ENCODE measurements around the gene ISG20L2. TPM values are rescaled to one million over a fixed set of nuclear protein-coding genes. Genes with fewer than 3 reads are reported as not detected.

The ISG20L2 gene
- total and polyA plus RNA-seq, 2 donors (not counting 3 experiments of a cell fraction or from before 2014, with no cell fraction given) = 33.2 to 35.3 TPM

- no peak overlapping the region for H2AFZ ChIP-seq (ENCODE audit: low read depth, low read length)
- H3K27me3 ChIP-seq (ENCODE audit: control insufficient read depth in 2 of 2, insufficient read depth in 2 of 2, low read length in 2 of 2) = peaks cover 12 to 20% of the 10 kb centered on the region in 2 experiments
- ChIA-PET CTCF (interaction anchor here (0.6 to 16.7 kb wide), 10 partner anchors 13 to 198 kb away, joined by 3 to 546 read pairs (median 105); partner anchors contain the start of genes CRABP2, INSRR, ISG20L2 and METTL25B), POLR2A (no interaction called here)
- intact Hi-C loops (cut with micrococcal nuclease) = no loop called here
- no peaks in the 10 kb centered on the region for H3K4me1 ChIP-seq (ENCODE audit: control insufficient read depth, extremely low read depth, insufficient read depth, low read length)
- BruUV-seq (replicated peaks) = no TSS peak
- H4K20me1 ChIP-seq (replicated peaks; ENCODE audit: control insufficient read depth, extremely low read depth, insufficient read depth, low read length) = no peaks in the 10 kb centered on the region
- FAIRE-seq (no peak), DNase-seq (ENCODE audit: low read depth, low spot score) (no peak)
- no peaks in the 10 kb centered on the region for H3K36me3 ChIP-seq (ENCODE audit: control insufficient read depth in 2 of 2, extremely low read depth in 1 of 2, insufficient read depth in 2 of 2, low read length in 2 of 2)
- dilution Hi-C loops (cut with MboI; ENCODE audit: extremely low pct_ligation_motif_present, low sequenced_read_pairs) = no loop called here
- H3K27ac ChIP-seq (ENCODE audit: insufficient read depth, low read depth, low read length) = no peak overlapping the region
- H3K4me3 ChIP-seq (replicated peaks in 1 of 3; ENCODE audit: insufficient read depth in 1 of 3, low read depth in 1 of 3, low read length in 3 of 3) = no peak overlapping the region
- H3K9me3 ChIP-seq (replicated peaks; ENCODE audit: control insufficient read depth, insufficient read depth, low read length) = no peaks in the 10 kb centered on the region
- no peak overlapping the region for H3K4me2 ChIP-seq (ENCODE audit: insufficient read depth, low read length)
- H3K9ac ChIP-seq (replicated peaks; ENCODE audit: extremely low read depth, insufficient read depth, low read length) = no peak overlapping the region
- H3K9me1 ChIP-seq (replicated peaks; ENCODE audit: control insufficient read depth, extremely low read depth, insufficient read depth, low read length) = no peaks in the 10 kb centered on the region
- peak; percentile 57 for TF ChIP-seq EZH2 (IDR thresholded peaks at IDR 0.05; ENCODE audit: borderline replicate concordance, low read depth, low read length, severe bottlenecking)
- no peak for TF ChIP-seq POLR2A (IDR thresholded peaks at IDR 0.05; ENCODE audit: low read depth, low read length)
- no peaks in the 10 kb centered on the region for H3K79me2 ChIP-seq (ENCODE audit: control insufficient read depth, insufficient read depth, low read length)
These were observed 36.7 kb downstream of the ISG20L2 start for GRCh38 chr1:156691665-156692440.

DNA sequence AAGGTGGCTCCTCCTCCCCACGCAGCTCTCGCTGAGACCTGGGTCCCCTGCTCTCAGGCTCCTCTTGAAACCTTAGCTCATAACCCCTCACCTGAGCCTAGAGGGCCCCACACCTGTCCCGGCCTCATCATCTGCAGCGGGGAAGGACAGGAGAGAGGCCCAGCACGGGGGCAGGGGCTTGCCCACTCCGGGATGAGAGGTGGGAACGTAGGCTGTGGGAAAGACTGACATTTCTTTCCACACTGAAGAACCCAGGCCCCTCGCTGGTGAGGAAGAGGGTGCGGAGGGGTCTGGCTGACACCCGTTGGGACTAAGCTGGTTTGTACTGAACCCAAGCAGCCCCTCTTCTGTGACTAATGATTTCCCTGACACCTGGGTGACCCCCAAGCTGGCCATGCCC lies 37.4 kb downstream of the ISG20L2 start:
- FAIRE-seq (no peak), DNase-seq (ENCODE audit: low read depth, low spot score) (no peak)
- Histone ChIP-seq H3K9me3 (replicated peaks; ENCODE audit: control insufficient read depth, insufficient read depth, low read length) (no peaks in the 10 kb centered on the region), H4K20me1 (replicated peaks; ENCODE audit: control insufficient read depth, extremely low read depth, insufficient read depth, low read length) (no peaks in the 10 kb centered on the region), H3K79me2 (ENCODE audit: control insufficient read depth, insufficient read depth, low read length) (no peaks in the 10 kb centered on the region), H3K4me2 (ENCODE audit: insufficient read depth, low read length) (no peak overlapping the region), H3K9ac (replicated peaks; ENCODE audit: extremely low read depth, insufficient read depth, low read length) (no peak overlapping the region), H3K36me3 (ENCODE audit: control insufficient read depth in 2 of 2, extremely low read depth in 1 of 2, insufficient read depth in 2 of 2, low read length in 2 of 2) (no peaks in the 10 kb centered on the region), H3K4me3 (replicated peaks in 1 of 3; ENCODE audit: insufficient read depth in 1 of 3, low read depth in 1 of 3, low read length in 3 of 3) (no peak overlapping the region), H2AFZ (ENCODE audit: low read depth, low read length) (no peak overlapping the region), H3K9me1 (replicated peaks; ENCODE audit: control insufficient read depth, extremely low read depth, insufficient read depth, low read length) (no peaks in the 10 kb centered on the region), H3K27me3 (ENCODE audit: control insufficient read depth in 2 of 2, insufficient read depth in 2 of 2, low read length in 2 of 2) (peaks cover 12 to 20% of the 10 kb centered on the region in 2 experiments), H3K27ac (ENCODE audit: insufficient read depth, low read depth, low read length) (no peak overlapping the region), H3K4me1 (ENCODE audit: control insufficient read depth, extremely low read depth, insufficient read depth, low read length) (no peaks in the 10 kb centered on the region)
- ChIA-PET CTCF (interaction anchor here (1.3 to 16.7 kb wide), 11 partner anchors 13 to 237 kb away, joined by 5 to 546 read pairs (median 73); partner anchors contain the start of genes CRABP2, INSRR, ISG20L2 and METTL25B), POLR2A (no interaction called here)
- BruUV-seq (replicated peaks) = no TSS peak
- TF ChIP-seq GATA2 (IDR thresholded peaks at IDR 0.05; ENCODE audit: insufficient read depth, insufficient read length, low read depth, low read length) (no peak), POLR2AphosphoS5 (IDR thresholded peaks at IDR 0.05; ENCODE audit: insufficient read depth, low read depth, low read length) (no peak), JUN (IDR thresholded peaks at IDR 0.05; ENCODE audit: borderline replicate concordance, insufficient read depth, insufficient read length, low read depth) (no peak), EZH2 (IDR thresholded peaks at IDR 0.05; ENCODE audit: borderline replicate concordance, low read depth, low read length, severe bottlenecking) (no peak), MYC (IDR thresholded peaks at IDR 0.05; ENCODE audit: low read depth, low read length) (no peak)
- TF ChIP-seq, protein P1, sequence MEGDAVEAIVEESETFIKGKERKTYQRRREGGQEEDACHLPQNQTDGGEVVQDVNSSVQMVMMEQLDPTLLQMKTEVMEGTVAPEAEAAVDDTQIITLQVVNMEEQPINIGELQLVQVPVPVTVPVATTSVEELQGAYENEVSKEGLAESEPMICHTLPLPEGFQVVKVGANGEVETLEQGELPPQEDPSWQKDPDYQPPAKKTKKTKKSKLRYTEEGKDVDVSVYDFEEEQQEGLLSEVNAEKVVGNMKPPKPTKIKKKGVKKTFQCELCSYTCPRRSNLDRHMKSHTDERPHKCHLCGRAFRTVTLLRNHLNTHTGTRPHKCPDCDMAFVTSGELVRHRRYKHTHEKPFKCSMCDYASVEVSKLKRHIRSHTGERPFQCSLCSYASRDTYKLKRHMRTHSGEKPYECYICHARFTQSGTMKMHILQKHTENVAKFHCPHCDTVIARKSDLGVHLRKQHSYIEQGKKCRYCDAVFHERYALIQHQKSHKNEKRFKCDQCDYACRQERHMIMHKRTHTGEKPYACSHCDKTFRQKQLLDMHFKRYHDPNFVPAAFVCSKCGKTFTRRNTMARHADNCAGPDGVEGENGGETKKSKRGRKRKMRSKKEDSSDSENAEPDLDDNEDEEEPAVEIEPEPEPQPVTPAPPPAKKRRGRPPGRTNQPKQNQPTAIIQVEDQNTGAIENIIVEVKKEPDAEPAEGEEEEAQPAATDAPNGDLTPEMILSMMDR (IDR thresholded peaks at IDR 0.05; ENCODE audit: extremely low read depth in 1 of 2, insufficient read depth in 1 of 2, low read depth in 1 of 2, low read length in 2 of 2) = no peak
- dilution Hi-C loops (cut with MboI; ENCODE audit: extremely low pct_ligation_motif_present, low sequenced_read_pairs) (no loop called here), intact Hi-C loops (cut with micrococcal nuclease) (no loop called here)

All from endothelial cell of umbilical vein (primary cell).